Left lung (tissue), 10 donors: ENCODE data around the gene MAP2K6. TPM values are rescaled to one million over a fixed set of nuclear protein-coding genes. Genes with fewer than 3 reads are reported as not detected.

ENCODE experiments used
- ATAC-seq: fragments of 200-7000 bp; cut with Tn5 transposase; one replicate; pipeline ENCODE4 v1.9.1; 2020; ENCODE audit warnings: moderate library complexity
- DNase-seq, 4 donors: peaks; one replicate each; pipeline ENCODE4 v3.0.0-alpha.2; 2013 to 2020
- H3K27ac ChIP-seq, 2 donors: fragments of 200-600 bp; sonication (generic) in 1 of 2; one replicate each; pipeline versions ENCODE4 v1.5.0 to v1.8.0; 2020 to 2021
- H3K27me3 ChIP-seq, 2 donors: fragments of 200-600 bp; sonication (generic) in 1 of 2; one replicate each; pipeline versions ENCODE4 v1.5.0 to v1.8.0; 2020 to 2021
- H3K36me3 ChIP-seq, 2 donors: fragments of 200-600 bp; sonication (generic) in 1 of 2; one replicate each; pipeline versions ENCODE4 v1.5.0 to v1.8.0; 2020 to 2021
- H3K4me1 ChIP-seq, 2 donors: fragments of 200-600 bp; one replicate each; pipeline ENCODE4 v1.8.0; 2021
- H3K4me3 ChIP-seq, 2 donors: fragments of 200-600 bp; sonication (generic) in 1 of 2; one replicate each; pipeline versions ENCODE4 v1.5.0 to v1.8.0; 2020 to 2021; ENCODE audit warnings: mild to moderate bottlenecking in 1 of 2
- H3K9me3 ChIP-seq, 2 donors: fragments of 200-600 bp; sonication (generic) in 1 of 2; one replicate each; pipeline versions ENCODE4 v1.5.0 to v1.8.0; 2020 to 2021
- intact Hi-C, 2 donors: fragments of 100-400 bp; cut with DNase I; formaldehyde crosslinking; loops; one replicate each; pipeline versions ENCODE4 v1.11.2 to v1.14.2; 2022
- polyA plus RNA-seq, 6 donors: library from polyadenylated mRNA; unstranded; fragments of 120-200 nt; gene quantifications; one replicate each; pipeline ENCODE4 v1.2.1, GENCODE V29; 2013; ENCODE audit not compliant: insufficient read length in 6 of 6
- total RNA-seq, 2 donors: library from RNA; stranded (reverse); fragmentation: NEBNext Ultra II Directional; extraction: Animal tissue kit (Norgen Biotek cat#: 25700); gene quantifications; one replicate each; pipeline ENCODE4 v1.2.1, GENCODE V29; 2021
- TF ChIP-seq, protein P1 (sequence below), 2 donors: fragments of 200-600 bp; sonication (generic) in 1 of 2; IDR thresholded peaks; one replicate each; pipeline versions ENCODE4 v1.5.0 to v1.8.0; 2021; ENCODE audit warnings: antibody characterized with exemption in 2 of 2
- donor health status: DM: no; HTN: yes; CAD: no.
- donor health status: DM: no; HTN: no; CAD: no.

Gene MAP2K6
- total and polyA plus RNA-seq, 8 donors = 7.2 to 27.1 (median 21.1) TPM

DNA sequence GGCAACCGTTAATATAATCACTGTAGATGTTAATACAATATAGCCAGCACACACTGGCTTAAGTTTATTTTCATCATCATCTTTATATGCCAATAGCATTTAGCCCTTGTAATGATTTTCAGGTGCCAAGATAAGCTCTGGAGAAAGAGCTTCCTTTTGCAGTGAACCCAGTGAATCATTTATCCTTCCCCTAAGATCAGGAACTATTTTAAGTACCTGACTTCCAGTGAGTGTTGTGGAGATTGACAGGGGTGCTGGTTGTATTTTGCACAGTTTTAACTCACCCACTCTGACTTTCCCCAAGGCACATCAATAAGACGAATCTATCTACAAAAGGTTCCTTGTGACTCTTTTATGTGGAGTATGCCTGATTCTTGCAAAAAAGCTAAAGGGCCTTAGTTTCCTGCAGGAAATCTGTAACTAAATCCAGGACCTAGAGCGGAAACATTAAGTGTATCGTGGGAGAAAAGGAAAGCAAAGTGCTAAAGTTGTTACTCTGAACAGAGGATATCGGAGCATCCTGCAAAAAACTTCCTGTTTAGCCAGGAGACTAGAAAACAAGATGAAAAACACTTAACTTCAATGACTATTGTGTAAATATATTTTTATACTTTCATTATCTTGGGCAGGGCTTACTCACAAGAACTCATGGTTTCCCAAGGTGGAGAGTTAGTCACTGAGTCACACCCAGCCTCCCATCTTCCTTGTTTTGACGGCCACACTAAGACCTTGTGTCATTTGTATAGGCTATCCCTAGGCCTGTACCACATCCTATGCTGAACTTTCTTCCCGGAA lies 183.6 kb downstream of the MAP2K6 start:
- intact Hi-C loops = no loop called here
- no peak overlapping the region for H3K27ac ChIP-seq
- no peaks in the 10 kb centered on the region for H3K27me3 ChIP-seq
- DNase-seq (no peak), ATAC-seq (no peak)
- TF ChIP-seq, protein P1, sequence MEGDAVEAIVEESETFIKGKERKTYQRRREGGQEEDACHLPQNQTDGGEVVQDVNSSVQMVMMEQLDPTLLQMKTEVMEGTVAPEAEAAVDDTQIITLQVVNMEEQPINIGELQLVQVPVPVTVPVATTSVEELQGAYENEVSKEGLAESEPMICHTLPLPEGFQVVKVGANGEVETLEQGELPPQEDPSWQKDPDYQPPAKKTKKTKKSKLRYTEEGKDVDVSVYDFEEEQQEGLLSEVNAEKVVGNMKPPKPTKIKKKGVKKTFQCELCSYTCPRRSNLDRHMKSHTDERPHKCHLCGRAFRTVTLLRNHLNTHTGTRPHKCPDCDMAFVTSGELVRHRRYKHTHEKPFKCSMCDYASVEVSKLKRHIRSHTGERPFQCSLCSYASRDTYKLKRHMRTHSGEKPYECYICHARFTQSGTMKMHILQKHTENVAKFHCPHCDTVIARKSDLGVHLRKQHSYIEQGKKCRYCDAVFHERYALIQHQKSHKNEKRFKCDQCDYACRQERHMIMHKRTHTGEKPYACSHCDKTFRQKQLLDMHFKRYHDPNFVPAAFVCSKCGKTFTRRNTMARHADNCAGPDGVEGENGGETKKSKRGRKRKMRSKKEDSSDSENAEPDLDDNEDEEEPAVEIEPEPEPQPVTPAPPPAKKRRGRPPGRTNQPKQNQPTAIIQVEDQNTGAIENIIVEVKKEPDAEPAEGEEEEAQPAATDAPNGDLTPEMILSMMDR (IDR thresholded peaks at IDR 0.05) = no peak
- H3K4me1 ChIP-seq = no peaks in the 10 kb centered on the region
- no peak overlapping the region for H3K4me3 ChIP-seq
- no peaks in the 10 kb centered on the region for H3K9me3 ChIP-seq
- H3K36me3 ChIP-seq = no peaks in the 10 kb centered on the region

- no peaks in the 10 kb centered on the region for H3K27me3 ChIP-seq
- H3K36me3 ChIP-seq = no peaks in the 10 kb centered on the region
- H3K27ac ChIP-seq = no peak overlapping the region
- TF ChIP-seq, protein P1 (IDR thresholded peaks at IDR 0.05) = no peak
- H3K4me3 ChIP-seq = no peak overlapping the region
- intact Hi-C loops = no loop called here
- ATAC-seq (no peak), DNase-seq (no peak)
- H3K9me3 ChIP-seq = no peaks in the 10 kb centered on the region
- H3K4me1 ChIP-seq = peaks cover 6 to 9% of the 10 kb centered on the region in 2 donors
These were observed 188.5 kb downstream of the MAP2K6 start for GRCh38 chr17:69602972-69603371.

Other genes with a start within 250 kb of the MAP2K6 start
- 1 to 10 TPM; 4.0 to 5.9 TPM for gene ABCA10, start 185.9 kb upstream of the MAP2K6 start, total RNA-seq
- gene ABCA10, start 185.9 kb upstream of the MAP2K6 start, polyA plus RNA-seq = 10 to 100 TPM in 4 of 6 donors, 1 to 10 TPM in 2; 6.8 to 20.2 (median 10.7) TPM
- gene ABCA5, start 87.6 kb upstream of the MAP2K6 start, total RNA-seq = 10 to 100 TPM; 14.7 to 15.6 TPM
- 10 to 100 TPM; 18.4 to 29.8 (median 20.8) TPM for gene ABCA5, start 87.6 kb upstream of the MAP2K6 start, polyA plus RNA-seq